ENCODE results near the gene RPTOR.

DNA sequence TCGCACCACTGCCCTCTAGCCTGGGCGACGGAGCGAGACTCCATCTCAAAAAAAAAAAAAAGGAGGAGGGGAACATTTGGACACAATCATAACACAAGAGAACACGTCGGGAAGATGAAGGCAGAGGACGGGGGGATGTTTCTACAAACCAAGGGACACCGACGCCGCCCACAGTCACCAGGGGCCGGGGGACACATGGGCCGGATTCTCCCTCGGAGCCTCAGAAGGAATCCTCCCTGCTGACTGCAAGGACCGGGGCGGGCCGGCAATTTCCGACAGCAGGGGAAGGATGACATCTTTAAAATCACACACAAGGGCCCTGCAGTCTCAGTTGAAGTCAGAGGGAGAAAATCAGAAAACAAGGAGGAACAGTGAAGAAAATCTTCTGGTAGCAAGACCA lies 438.9 kb downstream of the RPTOR start:
- TF ChIP-seq EZH2 (IDR thresholded peaks at IDR 0.05; ENCODE audit: insufficient read depth, poor library complexity, severe bottlenecking), result no peak
- TF ChIP-seq EZH2phosphoT487 (IDR thresholded peaks at IDR 0.05; ENCODE audit: insufficient read depth, low read depth), result no peak
